GM15510 (cell line): ENCODE data around the gene CPEB1.

ENCODE experiments used
- POLR2A ChIP-seq: IDR thresholded peaks from 3 replicates; pipeline ENCODE4 v1.6.1; 2011; ENCODE audit warnings: borderline replicate concordance; ENCODE audit not compliant: insufficient read length; ENCODE audit errors: extremely low read depth

Gene CPEB1

GRCh38 chr15:82530606-82531379 is 116.4 kb downstream of the CPEB1 start:
- no peak for TF ChIP-seq POLR2A

- no peak for TF ChIP-seq POLR2A
Observed at GRCh38 chr15:82530006-82530405, 117.2 kb downstream of the CPEB1 start.
